GM19035 (cell line): Measurements from ENCODE around the gene ORM1.
"Not testable (repeated sequence)": the region's sequence is repeated elsewhere in the genome, so short reads cannot be mapped to it uniquely, and the experiment has no call there.

Experiments used
- ATAC-seq: cut with Tn5 transposase; IDR thresholded peaks from one replicate; pipeline ENCODE4 v1.9.1; 2021; ENCODE audit not compliant: unreplicated experiment

ORM1 gene

DNA sequence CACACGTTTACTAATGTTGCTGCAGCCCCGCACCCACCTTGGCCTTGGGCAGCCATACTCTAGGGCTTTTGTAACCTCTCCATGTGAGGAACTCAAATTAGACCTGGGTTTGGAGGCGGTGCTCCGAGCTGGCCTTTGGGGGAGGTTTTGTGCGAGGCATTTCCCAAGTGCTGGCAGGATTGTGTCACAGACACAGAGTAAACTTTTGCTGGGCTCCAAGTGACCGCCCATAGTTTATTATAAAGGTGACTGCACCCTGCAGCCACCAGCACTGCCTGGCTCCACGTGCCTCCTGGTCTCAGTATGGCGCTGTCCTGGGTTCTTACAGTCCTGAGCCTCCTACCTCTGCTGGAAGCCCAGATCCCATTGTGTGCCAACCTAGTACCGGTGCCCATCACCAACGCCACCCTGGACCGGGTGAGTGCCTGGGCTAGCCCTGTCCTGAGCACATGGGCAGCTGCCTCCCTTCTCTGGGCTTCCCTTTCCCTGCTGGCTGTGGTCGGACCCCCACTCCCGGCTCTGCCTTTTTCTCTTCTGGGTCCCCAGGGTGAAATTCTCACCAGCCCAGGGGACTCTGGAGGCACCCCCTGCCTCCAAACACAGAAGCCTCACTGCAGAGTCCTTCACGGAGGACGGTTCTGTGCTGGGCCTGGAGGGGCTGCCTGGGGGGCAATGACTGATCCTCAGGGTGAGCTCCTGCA is at the start of gene ORM1:
Gene ORM1, plus strand, starts transcription at position 268 of the 701 bp plus-strand sequence. Its CDS starts 36 bp downstream, at position 304.
- not testable (repeated sequence) for ATAC-seq

DNA sequence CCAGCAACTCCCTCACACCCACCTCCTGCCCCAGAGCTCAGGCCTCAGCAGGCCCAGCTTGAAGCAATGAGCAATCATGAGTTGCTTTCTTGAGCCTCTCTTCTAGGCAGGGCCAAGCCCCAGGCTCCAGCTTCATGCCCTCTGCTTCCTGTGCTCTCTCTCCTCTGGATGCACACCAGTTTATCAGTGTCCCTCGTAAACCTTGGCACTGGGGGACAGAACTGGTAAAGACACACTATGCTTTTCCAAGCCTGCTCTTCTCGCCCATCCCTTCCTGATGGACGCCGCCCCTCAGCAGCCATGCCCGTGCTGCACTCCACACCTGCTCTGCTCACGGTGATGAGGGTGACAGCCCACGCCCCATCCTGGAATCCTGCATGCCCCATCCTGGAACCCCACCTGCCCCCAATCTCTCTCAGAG is 49.4 kb upstream of the ORM1 start:
- ATAC-seq, result no peak

- ATAC-seq, result no peak
Measured at GRCh38 chr9:114274217-114274616, 48.7 kb upstream of the ORM1 start.

DNA sequence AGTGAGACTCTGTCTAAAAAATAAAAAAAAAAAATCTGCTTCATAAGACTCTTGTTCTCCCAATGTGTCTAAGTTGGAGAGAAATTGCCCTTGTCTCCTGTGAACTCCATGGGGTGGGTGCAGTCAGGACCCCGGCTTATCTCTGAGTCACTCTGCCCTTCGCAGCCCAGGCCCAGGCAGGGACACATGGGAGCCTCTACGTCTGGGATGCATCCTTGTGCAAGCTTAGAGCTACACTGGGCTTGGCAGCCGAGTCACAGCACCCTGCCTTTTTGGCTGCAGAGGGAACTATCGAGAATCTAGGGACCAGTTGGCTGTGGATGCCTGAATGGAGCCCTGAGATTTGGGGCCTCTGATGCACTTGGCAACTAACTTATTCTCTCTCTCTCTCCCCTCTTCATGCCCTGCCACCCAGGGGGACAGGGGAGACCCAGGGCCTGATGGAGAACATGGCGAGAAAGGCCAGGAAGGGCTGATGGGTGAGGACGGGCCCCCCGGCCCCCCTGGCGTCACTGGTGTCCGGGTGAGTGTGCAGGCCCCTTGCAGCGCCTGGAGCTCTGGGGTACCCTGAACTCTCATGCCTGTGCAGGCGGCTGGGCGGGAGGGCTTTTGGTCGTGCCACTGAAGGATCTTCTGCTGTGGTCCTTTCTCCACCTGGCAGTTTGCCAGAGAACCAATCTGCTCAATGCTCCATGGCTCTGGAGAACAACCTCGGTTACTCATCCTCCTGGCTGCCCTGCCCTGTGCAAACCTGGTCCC is 47.5 kb upstream of the ORM1 start:
- no peak for ATAC-seq

DNA sequence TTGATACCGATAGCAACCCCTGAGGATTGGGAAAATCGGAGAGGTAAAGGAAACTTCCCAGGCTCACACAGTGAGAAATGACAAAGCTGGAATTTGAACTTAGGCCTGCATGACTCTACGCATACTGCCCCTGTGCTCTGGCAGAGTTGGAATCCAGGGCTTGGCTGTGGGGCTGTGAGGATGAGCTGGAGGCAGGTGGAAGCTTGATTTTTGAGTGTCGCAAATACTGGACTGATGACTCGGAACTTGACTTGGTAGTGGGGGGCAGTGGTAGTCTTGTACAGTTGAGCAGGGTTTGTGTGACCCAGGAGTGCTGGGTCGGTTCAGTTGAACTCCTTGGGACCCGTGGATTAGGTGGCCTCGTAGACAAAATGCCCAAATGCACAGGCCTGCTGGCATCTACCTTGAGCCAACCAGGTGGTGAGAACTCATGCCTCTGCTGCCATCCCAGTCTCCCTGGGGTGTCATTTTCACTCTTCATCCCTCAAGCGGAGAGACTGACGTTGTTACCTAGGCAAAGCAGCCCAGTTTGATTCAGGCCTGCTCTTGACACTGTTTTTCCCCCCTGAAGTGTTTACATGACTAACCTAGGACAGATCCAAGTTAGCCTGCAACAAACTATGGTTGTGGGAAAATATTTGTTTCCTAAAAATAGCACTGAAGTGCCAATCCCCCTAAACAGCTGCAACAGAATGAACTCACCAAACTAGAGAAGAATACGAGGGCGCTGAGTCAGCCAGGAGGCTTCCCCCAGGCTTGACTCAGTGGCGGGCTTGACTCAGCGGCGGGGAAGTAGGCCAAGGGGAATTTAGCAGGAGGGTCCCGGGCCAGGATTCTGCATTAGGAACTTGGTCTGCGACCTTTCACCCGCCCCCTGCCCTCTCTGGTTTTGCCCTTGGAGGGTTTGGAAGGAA is 45.7 kb upstream of the ORM1 start:
- no peak for ATAC-seq

DNA sequence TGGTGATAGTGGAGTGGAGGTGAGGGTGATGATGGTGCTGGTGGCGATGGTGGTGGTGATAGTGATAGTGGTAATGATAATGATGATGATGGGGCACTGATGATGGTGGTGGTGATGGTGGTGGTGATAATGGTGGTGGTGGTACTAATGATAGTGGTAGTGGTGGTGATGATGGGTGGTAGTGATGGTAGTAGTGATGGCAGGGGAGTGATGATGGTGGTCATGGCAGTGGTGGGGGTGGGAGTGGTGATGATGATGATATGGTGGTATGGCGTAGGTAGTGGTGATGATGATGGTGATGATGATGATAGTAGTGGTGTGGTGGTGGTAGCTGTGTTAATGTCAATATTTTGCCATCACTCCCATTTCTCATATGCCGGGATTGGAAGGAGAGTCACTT is 44.5 kb upstream of the ORM1 start:
- no peak for ATAC-seq

DNA sequence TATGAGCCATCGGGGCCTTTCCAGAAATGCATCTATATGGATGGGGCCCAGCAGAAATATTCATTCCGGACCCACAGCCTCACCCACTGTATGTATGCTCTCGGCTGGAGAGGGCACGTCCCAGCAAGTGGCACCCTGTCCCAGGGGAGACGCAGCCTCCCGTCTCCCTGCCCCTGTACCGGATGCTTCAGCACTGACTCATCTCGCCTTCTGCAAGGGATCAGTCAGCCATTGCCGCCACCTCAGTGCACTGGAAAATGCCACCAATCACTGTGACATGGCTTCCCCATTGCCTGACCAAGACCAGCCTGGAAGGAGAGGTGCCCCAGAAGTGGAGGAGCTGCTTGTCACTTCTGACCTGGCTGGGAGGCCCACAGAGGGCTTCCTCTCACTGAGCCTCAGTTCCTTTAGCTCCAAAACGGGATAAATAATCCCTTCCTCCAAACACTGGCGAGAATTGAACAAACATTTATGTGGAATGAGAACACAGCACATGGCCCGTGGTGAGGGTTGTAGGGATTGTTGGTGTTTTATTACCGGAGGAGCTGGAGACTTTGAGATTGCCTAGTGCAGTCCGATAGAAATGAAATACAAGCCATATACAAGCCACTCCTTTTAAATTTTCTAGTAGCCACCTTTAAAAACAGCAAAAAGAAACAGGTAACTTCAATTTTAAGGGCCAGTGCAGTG is 43.9 kb upstream of the ORM1 start:
- no peak for ATAC-seq

DNA sequence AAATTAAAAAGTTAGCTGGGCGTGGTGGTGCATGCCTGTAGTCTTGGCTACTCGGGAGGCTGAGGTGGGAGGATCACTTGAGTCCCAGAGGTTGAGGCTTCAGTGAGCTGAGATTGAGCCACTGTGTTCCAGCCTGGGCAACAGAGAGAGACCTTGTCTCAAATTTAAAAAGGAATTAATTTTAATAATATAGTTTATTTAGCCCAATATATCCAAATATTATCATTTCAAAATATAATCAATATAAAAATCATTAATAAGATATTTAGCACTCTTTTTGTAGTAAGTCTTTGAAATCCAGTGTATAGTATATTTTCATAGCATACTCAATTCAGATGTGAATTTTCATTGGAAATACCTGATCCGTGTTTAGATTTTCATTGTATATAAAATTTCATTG is 43.2 kb upstream of the ORM1 start:
- no peak for ATAC-seq

DNA sequence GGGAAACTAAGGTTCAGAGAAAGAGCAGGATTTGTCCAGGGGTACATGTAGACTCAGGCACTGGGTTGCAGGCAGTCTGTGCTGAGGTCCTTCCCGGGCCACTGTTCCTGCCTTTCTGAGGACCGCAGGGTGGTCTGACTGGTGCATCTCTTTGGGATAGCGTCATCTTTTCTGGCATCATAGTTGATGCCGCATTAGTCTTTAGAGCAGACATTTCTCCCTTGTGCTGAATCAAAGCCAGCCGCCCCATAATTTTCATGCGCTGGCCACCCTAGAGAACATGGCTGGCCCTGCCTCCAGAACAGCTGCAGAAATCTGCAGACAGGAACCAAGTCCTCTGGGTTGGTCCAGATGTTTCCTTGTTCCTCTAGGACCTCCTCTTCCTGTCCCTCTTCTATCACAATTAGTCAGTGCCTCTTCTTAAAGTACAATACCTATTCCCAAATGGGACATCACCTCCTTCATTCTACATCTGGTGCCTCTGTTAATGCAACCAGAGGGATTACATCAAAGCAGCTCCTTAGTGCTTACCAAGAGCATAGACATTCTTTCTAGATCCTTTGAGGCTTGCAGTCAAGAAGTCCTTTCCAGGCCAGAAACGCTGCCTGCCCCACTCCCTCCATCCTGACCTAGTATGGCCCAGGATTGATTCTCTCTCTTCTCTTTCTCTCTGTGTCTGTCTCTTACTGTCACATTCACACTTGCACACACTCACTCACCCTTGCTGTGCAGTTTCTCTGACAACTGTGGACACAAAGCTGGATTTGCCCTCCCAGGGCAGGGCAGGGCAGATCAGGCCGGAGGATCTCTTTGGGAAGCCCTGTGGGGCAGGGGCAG is 42.0 kb upstream of the ORM1 start:
- ATAC-seq, result no peak

GRCh38 chr9:114281473-114282103 is 41.3 kb upstream of the ORM1 start:
- no peak for ATAC-seq

DNA sequence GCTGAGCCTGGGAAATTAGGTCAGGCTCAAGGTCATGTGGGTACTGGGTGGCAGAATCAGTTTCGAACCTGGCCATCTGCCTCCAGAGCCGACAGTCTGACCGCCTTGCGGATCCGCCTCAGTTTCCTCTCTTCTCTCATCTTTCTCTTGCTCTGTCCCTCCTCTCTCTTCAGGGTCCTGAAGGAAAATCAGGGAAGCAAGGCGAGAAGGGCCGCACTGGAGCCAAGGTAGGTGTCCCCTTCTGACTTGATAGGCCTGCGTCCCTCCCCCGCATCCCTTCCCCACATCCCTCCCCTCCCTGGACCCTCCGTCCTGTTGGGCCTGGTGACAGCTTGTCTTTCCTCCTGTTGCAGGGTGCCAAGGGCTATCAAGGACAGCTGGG is 40.8 kb upstream of the ORM1 start:
- no peak for ATAC-seq

DNA sequence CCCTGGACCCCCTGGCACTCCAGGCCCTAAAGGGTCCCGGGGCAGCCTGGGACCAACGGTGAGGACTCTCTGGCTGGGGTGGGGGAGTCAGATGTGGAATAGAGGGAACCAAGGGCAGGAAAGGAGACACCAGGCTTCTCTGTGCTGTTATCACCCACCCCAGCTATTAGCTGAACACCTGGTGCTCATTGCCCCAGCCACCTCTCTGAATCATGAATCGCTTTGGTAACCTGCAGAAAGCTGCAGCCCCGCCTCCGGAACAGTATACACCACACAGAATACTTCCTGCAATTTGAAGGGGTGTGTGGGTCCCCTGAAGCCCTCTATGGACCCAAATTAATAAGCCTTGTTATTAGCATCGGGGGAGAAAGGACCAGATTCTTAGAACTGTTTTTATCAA is 40.4 kb upstream of the ORM1 start:
- no peak for ATAC-seq

- ATAC-seq, result peak; percentile 46
Measured at GRCh38 chr9:114282926-114283325, 40.0 kb upstream of the ORM1 start.

GRCh38 chr9:114283551-114284111 is 39.3 kb upstream of the ORM1 start:
- no peak for ATAC-seq

DNA sequence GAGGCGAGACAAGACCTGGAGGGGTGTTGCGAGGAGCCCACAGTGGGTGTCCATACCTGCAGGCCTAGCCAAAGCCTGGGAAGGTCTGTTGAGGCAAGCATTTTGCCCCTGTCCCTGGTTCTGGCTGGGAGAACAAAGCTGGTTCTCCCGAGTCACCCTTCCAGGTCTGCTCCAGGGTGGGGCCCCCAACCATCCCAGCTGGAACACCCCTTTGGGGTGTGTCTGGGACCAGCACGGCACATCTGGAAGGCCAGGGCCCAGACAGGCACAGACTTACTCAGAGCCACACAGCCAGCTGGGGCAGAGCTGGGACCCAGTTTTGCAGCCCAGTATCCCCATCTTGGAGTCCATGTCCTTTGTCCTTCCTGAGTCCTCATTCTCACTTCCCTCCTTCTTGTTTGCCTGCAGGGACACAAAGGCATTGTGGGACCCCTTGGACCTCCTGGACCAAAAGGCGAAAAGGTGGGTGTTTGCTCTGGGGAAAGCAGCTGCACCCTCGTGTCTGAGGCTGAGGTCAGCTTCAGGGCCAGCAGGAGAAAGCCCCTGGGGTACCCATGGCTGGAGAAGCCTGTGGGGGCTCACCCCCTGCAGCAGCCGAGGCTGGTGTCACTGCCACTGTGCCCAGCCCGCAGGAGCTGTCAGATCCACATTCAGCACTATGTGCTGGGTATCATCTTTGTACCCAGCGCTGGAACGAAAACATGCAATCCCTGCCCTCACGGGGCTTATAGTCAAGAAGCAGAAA is 38.4 kb upstream of the ORM1 start:
- no peak for ATAC-seq

GRCh38 chr9:114285166-114285867 is 37.6 kb upstream of the ORM1 start:
- no peak for ATAC-seq

DNA sequence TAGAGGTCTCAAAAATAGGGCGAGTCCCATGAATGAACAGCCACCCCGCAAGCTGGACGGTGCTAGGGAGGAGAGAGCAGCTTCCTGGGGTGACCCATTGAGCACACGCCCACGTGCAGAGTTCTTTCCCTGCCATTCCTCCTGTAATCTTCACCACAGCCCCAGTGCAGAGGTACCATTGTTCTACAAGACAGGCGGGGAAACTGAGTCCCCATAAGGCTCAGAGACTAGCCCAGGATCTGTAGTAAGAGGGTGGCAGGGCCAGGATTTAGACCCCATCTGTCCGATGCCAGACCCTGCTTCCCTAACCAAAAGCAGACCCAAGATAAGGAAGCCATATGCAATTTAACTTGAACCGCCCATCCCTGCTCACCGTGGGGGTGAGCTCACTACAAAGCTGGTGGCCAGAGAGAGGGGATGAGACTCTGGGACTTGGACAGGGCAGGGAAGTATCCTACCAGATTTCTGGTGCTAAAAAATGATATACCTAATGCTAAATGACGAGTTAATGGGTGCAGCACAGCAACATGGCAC is 36.7 kb upstream of the ORM1 start:
- no peak for ATAC-seq
